IPS-20b (cell line): ENCODE measurements around the gene FRMD6.
"Not testable (repeated sequence)": the region's sequence is repeated elsewhere in the genome, so short reads cannot be mapped to it uniquely, and the experiment has no call there.

ENCODE experiments used
- H3K27ac ChIP-seq: one replicate; pipeline ENCODE4 v1.5.1; 2013; ENCODE audit warnings: low read length
- H3K27me3 ChIP-seq: 2 replicates; pipeline ENCODE4 v1.6.1; 2013; ENCODE audit warnings: mild to moderate bottlenecking, low read length, inconsistent platforms; ENCODE audit not compliant: insufficient read depth
- H3K36me3 ChIP-seq: 2 replicates; pipeline ENCODE4 v1.6.1; 2013; ENCODE audit warnings: low read depth, mild to moderate bottlenecking, inconsistent platforms, low read length, moderate library complexity; ENCODE audit not compliant: insufficient read depth
- H3K4me1 ChIP-seq: 2 replicates; pipeline ENCODE4 v1.6.1; 2013; ENCODE audit warnings: mild to moderate bottlenecking, control low read depth, inconsistent platforms, low read length, moderate library complexity; ENCODE audit not compliant: insufficient read depth
- H3K4me3 ChIP-seq: 2 replicates; pipeline ENCODE4 v1.5.1; 2013; ENCODE audit warnings: mild to moderate bottlenecking, low read length, inconsistent platforms
- H3K9ac ChIP-seq: 2 replicates; pipeline ENCODE4 v1.6.1; 2013; ENCODE audit warnings: low read depth, mild to moderate bottlenecking, inconsistent platforms, low read length, moderate library complexity
- H3K9me3 ChIP-seq: 2 replicates; pipeline ENCODE4 v1.6.1; 2013; ENCODE audit warnings: mild to moderate bottlenecking, low read depth, low read length, inconsistent platforms; ENCODE audit not compliant: insufficient read depth

Gene FRMD6

DNA sequence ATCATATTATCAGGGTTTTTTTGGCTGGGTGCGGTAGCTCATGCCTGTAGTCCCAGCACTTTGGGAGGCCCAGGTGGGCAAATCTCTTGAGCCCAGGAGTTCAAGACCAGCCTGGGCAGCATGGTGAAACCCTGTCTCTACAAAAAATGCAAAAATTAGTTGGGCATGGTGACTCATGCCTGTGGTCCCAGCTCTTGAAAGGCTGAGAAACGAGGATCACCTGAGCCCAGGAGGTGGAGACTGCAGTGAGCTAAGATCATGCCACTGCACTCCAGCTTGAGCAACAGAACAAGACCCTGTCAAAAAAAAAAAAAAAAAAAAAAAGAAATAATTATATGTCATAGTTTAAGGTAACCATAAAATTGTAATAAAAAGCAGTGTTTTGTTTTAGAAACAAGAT is 18.4 kb upstream of the FRMD6 start:
- not testable (repeated sequence) for H3K9ac ChIP-seq, H3K4me3 ChIP-seq, H3K4me1 ChIP-seq, H3K27me3 ChIP-seq, H3K27ac ChIP-seq, H3K36me3 ChIP-seq, H3K9me3 ChIP-seq

DNA sequence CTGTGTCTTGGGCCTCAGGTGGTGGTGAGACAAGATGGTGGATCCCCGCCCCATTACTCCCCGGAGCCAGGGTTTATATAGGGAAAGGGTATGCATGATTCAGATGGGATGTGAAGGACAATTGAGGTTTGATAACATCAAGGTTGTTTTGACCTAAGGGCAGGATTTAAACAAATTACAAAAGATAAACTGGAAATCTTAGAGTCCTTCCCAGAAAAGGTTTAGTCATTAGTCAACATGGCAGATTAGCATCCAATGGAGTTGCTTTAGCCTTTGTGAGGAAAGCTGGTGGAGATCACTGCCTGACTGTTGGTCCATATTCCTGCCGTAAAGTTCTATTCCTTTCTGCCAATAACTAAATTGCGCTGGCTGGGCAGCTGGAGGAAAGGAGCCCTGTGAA is 15.6 kb upstream of the FRMD6 start:
- H3K9ac ChIP-seq: no peak overlapping the region
- no peak overlapping the region for H3K4me3 ChIP-seq
- no peaks in the 10 kb centered on the region for H3K9me3 ChIP-seq
- H3K27me3 ChIP-seq: no peaks in the 10 kb centered on the region
- peaks cover 10% of the 10 kb centered on the region for H3K4me1 ChIP-seq
- H3K27ac ChIP-seq: no peak overlapping the region
- H3K36me3 ChIP-seq: no peaks in the 10 kb centered on the region

DNA sequence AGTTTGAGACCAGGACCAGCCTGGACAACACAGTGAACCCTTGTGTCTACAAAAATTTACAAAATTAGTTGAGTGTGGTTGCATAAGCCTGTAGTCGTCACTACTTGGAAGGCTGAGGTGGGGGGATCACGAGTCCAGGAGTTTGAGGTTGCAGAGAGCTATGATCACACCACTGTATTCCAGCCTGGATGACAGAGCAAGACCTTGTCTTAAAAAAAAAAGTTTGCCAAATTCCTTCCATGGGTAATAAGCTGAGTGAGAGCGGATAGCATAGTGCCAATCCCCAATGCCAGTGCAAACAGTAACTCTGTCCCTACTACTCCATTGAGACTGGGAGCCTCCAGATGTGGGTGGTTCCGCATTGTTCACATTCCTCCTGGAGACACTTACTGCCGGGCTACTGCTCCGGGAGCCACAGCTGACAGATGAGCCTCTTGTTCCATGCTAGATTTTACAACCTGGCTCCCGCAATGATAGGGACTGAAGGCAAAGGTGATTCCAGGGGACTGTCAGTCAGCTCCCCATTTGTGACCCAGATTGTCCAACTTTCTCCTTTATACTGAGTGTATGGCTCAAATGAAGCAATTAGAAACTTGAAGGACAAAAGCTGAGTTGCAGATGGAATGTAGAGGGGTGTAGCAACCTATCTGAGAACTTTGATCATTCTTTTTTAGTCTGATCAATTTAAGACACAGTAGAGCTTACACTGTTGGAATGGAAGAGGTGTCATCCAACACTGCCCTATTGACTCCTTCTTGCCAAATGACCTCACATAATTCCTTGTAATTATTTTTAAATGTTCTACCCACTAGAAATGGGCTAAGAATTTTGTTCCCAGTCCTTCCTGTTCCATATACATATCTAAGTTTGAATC is 13.4 kb upstream of the FRMD6 start:
- H3K27ac ChIP-seq: no peak overlapping the region
- H3K27me3 ChIP-seq: no peaks in the 10 kb centered on the region
- H3K9ac ChIP-seq: no peak overlapping the region
- H3K4me3 ChIP-seq: no peak overlapping the region
- no peaks in the 10 kb centered on the region for H3K36me3 ChIP-seq
- no peaks in the 10 kb centered on the region for H3K9me3 ChIP-seq
- H3K4me1 ChIP-seq: peaks cover 10% of the 10 kb centered on the region

DNA sequence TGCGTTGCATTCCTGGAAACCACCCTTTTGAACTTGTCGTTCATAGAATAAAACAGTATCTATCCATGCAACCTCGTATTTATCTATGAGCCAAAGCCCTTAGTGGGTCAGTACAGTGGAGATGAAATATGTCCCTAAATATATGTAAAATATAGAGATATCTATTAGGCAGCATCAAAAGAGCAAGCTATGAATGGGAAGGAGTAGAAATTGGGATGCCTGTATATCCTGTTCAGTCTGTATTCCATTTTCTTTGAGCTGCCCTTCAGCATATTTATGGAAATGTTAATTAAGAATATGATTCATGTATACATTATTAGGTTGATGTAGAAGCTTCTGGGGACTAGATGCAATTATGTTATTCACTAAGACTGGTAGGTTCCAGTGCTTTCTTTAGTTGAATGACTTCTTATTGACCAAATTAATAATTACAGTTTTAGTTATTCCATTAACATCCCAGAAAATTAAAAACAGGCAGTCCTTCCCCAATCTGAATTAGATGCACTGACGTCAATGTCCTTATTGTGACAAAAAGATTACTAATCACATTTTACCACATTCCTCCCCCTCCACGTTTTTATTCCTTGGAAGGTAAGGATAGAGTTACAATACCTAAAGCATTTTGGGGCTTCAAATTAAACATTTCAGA is 11.9 kb upstream of the FRMD6 start:
- Histone ChIP-seq H3K9me3 (no peaks in the 10 kb centered on the region), H3K4me1 (peaks cover 10% of the 10 kb centered on the region), H3K36me3 (no peaks in the 10 kb centered on the region), H3K4me3 (no peak overlapping the region), H3K27me3 (no peaks in the 10 kb centered on the region), H3K9ac (no peak overlapping the region), H3K27ac (no peak overlapping the region)

DNA sequence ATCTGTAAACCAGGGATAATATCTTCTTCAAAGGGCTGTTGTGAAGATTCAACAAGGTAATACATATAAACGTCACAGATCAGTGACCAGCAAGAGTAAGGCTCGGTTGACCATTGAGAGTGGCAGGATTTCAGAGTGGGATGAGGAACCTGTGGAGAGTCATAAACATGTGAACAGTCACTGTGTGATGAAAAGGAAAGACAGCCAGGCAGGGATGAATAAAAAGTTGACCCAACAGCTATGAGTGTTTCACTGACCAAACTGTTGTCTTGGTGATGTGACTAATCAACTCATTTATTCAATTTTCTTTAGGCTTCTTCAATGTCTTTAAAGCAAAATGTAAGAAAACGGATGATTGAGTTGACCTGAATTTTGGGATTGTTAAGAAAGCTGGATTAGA is 8.6 kb upstream of the FRMD6 start:
- no peak overlapping the region for H3K9ac ChIP-seq
- no peaks in the 10 kb centered on the region for H3K9me3 ChIP-seq
- no peak overlapping the region for H3K27ac ChIP-seq
- no peaks in the 10 kb centered on the region for H3K27me3 ChIP-seq
- H3K4me3 ChIP-seq: no peak overlapping the region
- peaks cover 5% of the 10 kb centered on the region for H3K4me1 ChIP-seq
- no peaks in the 10 kb centered on the region for H3K36me3 ChIP-seq

DNA sequence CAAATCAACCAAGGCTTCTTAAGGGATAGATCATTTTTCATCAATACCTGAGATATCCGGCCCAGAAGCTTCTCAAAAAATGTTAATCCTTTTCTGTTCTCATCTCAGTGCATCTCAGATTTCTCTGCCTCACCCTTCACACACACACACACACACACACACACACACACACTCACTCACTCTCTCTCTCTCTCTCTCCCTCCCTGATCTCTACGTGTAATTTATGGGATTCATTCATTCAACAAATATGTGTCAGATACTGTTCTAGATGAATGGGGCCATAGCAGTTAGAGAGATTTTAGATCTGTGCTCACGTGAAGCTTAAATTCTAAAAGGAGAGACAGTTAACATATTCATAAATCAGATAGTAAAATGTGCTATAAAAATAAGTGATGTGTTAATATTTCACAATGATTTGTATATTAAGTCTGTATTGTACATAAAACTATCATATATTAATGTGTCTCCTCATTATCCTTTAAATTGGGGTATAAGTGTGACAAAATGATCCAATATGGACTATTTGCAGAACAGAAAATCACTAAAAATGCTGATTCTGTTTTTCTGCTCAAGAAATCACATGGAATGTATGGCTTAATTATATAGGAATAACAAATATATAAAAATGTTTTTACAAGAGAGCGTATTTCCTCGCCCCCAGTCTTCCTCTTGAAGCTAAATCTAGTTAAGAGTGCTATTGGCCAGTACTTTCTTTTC is 7.3 kb upstream of the FRMD6 start:
- Histone ChIP-seq H3K4me3 (no peak overlapping the region), H3K9me3 (no peaks in the 10 kb centered on the region), H3K4me1 (no peaks in the 10 kb centered on the region), H3K36me3 (no peaks in the 10 kb centered on the region), H3K9ac (no peak overlapping the region), H3K27me3 (no peaks in the 10 kb centered on the region), H3K27ac (no peak overlapping the region)

DNA sequence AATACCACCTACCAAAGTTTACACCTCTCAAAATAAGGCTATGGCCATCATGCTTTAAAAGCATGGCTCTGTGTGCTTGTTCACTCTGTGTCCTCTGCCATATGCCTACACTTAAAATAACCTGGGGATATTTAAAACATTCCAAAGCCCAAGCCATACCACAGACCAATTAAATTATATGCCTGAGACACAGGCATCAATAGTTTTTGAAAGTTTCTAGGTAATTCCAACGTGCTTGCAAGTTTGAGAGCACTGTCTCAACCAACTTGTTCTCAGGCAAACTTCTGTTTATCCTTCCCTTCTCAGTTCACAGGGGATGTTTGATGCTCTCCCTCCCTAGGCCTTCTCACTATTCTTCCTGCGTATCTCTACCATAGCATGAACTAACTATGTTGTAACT is 3.4 kb upstream of the FRMD6 start:
- Histone ChIP-seq H3K27me3 (peaks cover 4% of the 10 kb centered on the region; the same call in 1 of the 2 replicates), H3K9ac (no peak overlapping the region), H3K9me3 (no peaks in the 10 kb centered on the region), H3K27ac (no peak overlapping the region), H3K4me3 (no peak overlapping the region), H3K4me1 (peaks cover 1% of the 10 kb centered on the region; the same call in 1 of the 2 replicates), H3K36me3 (no peaks in the 10 kb centered on the region)

DNA sequence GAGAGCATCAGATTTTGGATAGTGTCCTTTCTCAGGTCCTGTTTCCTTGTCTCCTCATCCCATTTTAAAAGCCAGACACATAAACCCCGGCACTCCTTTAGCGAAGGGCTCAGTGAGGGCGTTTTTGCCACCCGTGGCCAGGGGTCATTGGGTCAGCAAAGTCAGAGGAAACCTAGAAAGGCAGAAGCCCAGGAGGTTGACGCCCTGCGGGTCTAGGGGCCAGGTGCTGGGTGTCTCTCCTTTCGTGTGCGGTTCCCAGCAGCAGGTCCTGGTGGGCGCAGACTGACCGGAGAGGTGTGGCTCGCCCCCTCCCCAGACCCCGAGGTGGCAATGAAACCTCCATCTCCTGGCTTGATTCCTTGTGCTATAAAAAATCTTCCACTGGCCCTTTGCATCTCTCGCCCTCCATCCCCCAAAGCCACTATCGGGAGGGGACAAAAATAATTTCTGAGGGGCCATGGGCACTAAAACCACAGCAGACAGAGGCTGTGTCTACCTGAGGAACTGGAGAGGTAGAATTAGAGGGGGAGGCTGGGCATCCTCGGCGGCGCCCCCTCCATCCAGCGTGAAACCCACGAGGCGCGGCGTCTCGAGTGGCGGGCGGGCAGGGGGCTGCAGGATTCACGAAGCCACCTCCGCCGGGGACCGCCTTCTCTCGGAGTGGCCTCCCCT is 858 bp upstream of the FRMD6 start:
- H3K4me3 ChIP-seq: peak overlapping the region; percentile 90
- H3K27me3 ChIP-seq: peaks cover 10% of the 10 kb centered on the region; the same call in 1 of the 2 replicates
- H3K9me3 ChIP-seq: no peaks in the 10 kb centered on the region
- no peaks in the 10 kb centered on the region for H3K36me3 ChIP-seq
- peak overlapping the region; percentile 85; the same call in 1 of the 2 replicates for H3K9ac ChIP-seq
- H3K27ac ChIP-seq: peak overlapping the region; percentile 57
- peaks cover 13% of the 10 kb centered on the region; the same call in 1 of the 2 replicates for H3K4me1 ChIP-seq

DNA sequence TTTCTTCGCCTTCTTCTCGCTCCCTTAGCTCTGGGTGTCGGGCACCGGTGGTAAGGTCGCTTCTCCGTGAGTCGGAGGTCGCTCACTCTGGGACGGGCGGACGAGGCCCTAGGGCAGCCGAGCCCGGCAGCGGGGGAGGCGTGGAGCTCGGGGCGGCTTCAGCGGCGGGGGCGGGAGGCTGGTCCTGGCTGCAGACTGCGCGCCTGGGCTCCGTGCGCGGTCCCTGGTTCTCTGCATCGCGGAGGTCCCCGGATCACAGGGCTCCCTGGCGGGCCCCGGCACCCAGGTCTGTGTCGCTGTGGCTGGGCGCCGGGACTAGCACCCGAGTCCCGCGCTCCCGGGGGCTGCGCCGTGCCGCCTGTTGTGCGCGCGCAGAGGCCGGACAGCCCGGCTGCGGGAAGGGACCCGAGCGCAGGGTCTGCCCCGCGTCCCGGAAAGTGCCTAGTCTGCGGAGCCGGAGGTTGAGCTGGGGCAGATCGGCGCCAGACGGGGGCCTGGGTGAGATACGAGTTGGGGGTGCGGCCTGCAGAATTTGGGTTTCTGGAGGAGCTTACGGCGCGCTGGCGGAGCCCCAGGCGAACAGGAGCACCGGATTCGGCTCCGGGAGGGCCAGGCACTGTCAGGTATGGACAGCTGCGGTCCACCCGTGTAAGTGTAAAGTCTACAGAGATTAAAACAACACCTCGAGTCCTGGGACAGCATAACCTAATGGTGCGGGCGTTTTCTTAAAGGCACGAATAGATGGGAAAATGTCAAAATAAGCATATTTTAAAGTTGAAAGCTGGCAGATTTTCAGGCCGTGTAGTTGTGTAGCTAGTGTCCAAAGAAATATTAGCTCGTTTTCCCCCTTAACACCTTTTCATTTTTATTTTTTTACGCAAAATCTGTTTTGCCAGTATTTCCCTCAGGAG is 713 bp downstream of the FRMD6 start:
- H3K27me3 ChIP-seq: peaks cover 10% of the 10 kb centered on the region; the same call in 1 of the 2 replicates
- H3K9ac ChIP-seq: peak overlapping the region; percentile 62
- peaks cover 13% of the 10 kb centered on the region for H3K4me1 ChIP-seq
- peak overlapping the region; percentile 93 for H3K4me3 ChIP-seq
- no peaks in the 10 kb centered on the region for H3K9me3 ChIP-seq
- no peaks in the 10 kb centered on the region for H3K36me3 ChIP-seq
- peak overlapping the region; percentile 56 for H3K27ac ChIP-seq

DNA sequence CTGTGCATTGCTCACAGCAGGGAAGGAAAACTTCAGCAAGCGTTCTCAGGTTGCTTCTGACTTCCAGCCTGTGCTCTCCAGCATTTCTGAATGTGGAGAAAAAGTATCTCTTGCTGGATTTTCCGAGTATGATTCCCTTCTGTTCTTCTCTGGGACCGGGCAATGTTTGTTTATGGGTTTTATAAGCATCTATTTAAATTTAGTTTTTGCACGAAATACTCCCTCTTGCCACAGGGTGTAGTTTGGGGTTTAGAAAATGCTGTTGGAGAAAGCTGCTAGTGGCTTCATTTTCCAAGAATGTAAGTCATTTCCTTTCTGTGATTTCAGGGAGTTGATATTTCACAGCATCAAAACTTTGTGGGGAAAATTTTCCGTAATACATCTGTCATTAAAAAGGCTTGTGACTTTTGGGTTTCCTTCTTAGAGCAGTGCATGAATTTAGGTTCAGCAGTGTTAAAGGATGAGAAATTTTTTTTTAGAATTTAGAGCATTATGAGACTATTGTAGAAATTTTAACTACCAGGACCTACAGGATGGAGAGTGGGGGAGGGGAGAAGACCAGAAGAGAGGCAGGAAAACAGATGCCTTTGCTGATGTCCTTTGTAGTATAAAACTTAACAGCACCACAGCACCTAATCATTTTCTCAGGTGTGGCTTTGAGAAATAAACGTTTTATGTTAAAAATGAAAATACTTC is 1.5 kb downstream of the FRMD6 start:
- peaks cover 13% of the 10 kb centered on the region for H3K4me1 ChIP-seq
- H3K27ac ChIP-seq: no peak overlapping the region
- H3K36me3 ChIP-seq: no peaks in the 10 kb centered on the region
- peaks cover 10% of the 10 kb centered on the region; the same call in 1 of the 2 replicates for H3K27me3 ChIP-seq
- H3K9me3 ChIP-seq: no peaks in the 10 kb centered on the region
- peak overlapping the region; percentile 93 for H3K4me3 ChIP-seq
- H3K9ac ChIP-seq: peak overlapping the region; percentile 62; the same call in 1 of the 2 replicates
